A673 (cell line): ENCODE measurements around the gene NRXN3. TPM values are rescaled to one million over a fixed set of nuclear protein-coding genes. Genes with fewer than 3 reads are reported as not detected.

Source experiments
- BruUV-seq: library from RNA; stranded (reverse); fragments of 400-500 nt; replicated peaks from 2 replicates; lab custom pipeline; 2021; lab: Mats Ljungman, UMichigan
- CTCF ChIA-PET: fragments of 300-600 bp; sonication (Branson Sonifier 250); formaldehyde crosslinking; loops from one replicate; lab custom pipeline; 2022; ENCODE audit warnings: antibody characterized with exemption; lab: Charles Lee
- POLR2A ChIA-PET: fragments of 300-600 bp; sonication (Branson Sonifier 250); formaldehyde crosslinking; loops from one replicate; lab custom pipeline; 2022; ENCODE audit warnings: antibody characterized with exemption; ENCODE audit not compliant: low non-redundant PET; lab: Charles Lee
- DNase-seq: peaks from one replicate; pipeline ENCODE4 v3.0.0-alpha.2; 2015; ENCODE audit warnings: low spot score
- H3K27ac ChIP-seq: fragments of 200-600 bp; sonication (generic); 2 replicates; pipeline ENCODE4 v1.5.1; 2016; ENCODE audit warnings: mixed run types, low read depth, mild to moderate bottlenecking, mixed read lengths, antibody characterized with exemption, low read length; ENCODE audit not compliant: poor library complexity, severe bottlenecking
- H3K27me3 ChIP-seq: fragments of 200-600 bp; sonication (generic); replicated peaks from 2 replicates; pipeline ENCODE4 v1.6.1; 2017; ENCODE audit warnings: mixed run types, low read depth, mild to moderate bottlenecking, mixed read lengths, antibody characterized with exemption, low read length; ENCODE audit not compliant: insufficient read depth, poor library complexity
- H3K36me3 ChIP-seq: fragments of 200-600 bp; sonication (generic); 2 replicates; pipeline ENCODE4 v1.6.1; 2016; ENCODE audit warnings: mixed run types, mild to moderate bottlenecking, mixed read lengths, antibody characterized with exemption, low read length; ENCODE audit not compliant: insufficient read depth, poor library complexity, severe bottlenecking
- H3K4me1 ChIP-seq: fragments of 200-600 bp; sonication (generic); 2 replicates; pipeline ENCODE4 v1.6.1; 2017; ENCODE audit warnings: mixed run types, mild to moderate bottlenecking, mixed read lengths, antibody characterized with exemption, low read length; ENCODE audit not compliant: insufficient read depth, poor library complexity, severe bottlenecking
- H3K4me3 ChIP-seq: fragments of 200-600 bp; sonication (generic); 2 replicates; pipeline ENCODE4 v1.5.1; 2016; ENCODE audit warnings: low read depth, mixed run types, mild to moderate bottlenecking, mixed read lengths, low read length; ENCODE audit not compliant: poor library complexity, severe bottlenecking
- H3K9me3 ChIP-seq: fragments of 200-600 bp; sonication (generic); 2 replicates; pipeline ENCODE4 v1.6.1; 2016; ENCODE audit warnings: mixed run types, low read depth, mild to moderate bottlenecking, mixed read lengths, antibody characterized with exemption, low read length; ENCODE audit not compliant: poor library complexity, severe bottlenecking
- EZH2 ChIP-seq: fragments of 200-600 bp; sonication (generic); IDR thresholded peaks from 2 replicates; pipeline ENCODE4 v1.6.1; 2017; ENCODE audit warnings: borderline replicate concordance, low read depth, mild to moderate bottlenecking, mixed read lengths, antibody characterized with exemption, low read length; ENCODE audit not compliant: poor library complexity, severe bottlenecking
- intact Hi-C: fragments of 100-400 bp; cut with micrococcal nuclease; formaldehyde crosslinking; loops from one replicate; pipeline ENCODE4 v1.10.0; 2022; ENCODE audit not compliant: unreplicated experiment
- total RNA-seq: library from RNA; stranded (reverse); gene quantifications from 2 replicates; pipeline ENCODE4 v1.2.3, GENCODE V29; 2021
- TF ChIP-seq, protein P1 (sequence below): fragments of 300-800, 200-600 bp; sonication (generic); conservative IDR thresholded peaks from 2 replicates; pipeline ENCODE4 v1.5.1; 2017; ENCODE audit warnings: low read depth, mild to moderate bottlenecking, antibody characterized with exemption, low read length, moderate library complexity, mixed read lengths

The NRXN3 gene
- total RNA-seq, 1 experiment from 2014 or later = 0.21 TPM

- Histone ChIP-seq H3K9me3 (no peaks in the 10 kb centered on the region), H3K27me3 (peaks cover 19% of the 10 kb centered on the region), H3K27ac (no peak overlapping the region), H3K4me3 (no peak overlapping the region), H3K4me1 (no peaks in the 10 kb centered on the region), H3K36me3 (no peaks in the 10 kb centered on the region)
- intact Hi-C loops = no loop called here
- ChIA-PET POLR2A (no interaction called here), CTCF (no interaction called here)
- no TSS peak for BruUV-seq
- no peak for DNase-seq
- TF ChIP-seq, protein P1, sequence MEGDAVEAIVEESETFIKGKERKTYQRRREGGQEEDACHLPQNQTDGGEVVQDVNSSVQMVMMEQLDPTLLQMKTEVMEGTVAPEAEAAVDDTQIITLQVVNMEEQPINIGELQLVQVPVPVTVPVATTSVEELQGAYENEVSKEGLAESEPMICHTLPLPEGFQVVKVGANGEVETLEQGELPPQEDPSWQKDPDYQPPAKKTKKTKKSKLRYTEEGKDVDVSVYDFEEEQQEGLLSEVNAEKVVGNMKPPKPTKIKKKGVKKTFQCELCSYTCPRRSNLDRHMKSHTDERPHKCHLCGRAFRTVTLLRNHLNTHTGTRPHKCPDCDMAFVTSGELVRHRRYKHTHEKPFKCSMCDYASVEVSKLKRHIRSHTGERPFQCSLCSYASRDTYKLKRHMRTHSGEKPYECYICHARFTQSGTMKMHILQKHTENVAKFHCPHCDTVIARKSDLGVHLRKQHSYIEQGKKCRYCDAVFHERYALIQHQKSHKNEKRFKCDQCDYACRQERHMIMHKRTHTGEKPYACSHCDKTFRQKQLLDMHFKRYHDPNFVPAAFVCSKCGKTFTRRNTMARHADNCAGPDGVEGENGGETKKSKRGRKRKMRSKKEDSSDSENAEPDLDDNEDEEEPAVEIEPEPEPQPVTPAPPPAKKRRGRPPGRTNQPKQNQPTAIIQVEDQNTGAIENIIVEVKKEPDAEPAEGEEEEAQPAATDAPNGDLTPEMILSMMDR = no peak
- no peak for TF ChIP-seq EZH2
These were observed 980.1 kb downstream of the NRXN3 start for GRCh38 chr14:79150226-79150625.

DNA sequence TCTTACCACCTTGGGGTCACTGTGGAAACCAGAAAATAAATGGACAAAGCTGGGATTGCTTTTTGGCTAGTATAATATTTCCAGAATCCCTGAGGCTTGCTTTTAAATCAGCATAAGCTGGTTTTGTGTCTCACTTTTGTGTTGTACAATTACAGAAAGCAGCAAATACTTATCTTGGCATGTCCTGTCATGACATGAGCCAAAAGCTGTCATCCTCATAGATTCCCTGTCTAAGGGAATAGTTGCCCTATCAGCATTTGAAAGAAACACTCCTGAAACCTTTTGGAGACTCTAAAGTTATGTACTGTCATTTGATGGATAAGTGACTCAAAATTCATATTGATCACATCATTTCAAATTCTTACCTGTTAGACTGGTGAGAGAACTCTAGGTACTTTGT, 987.2 kb downstream of the NRXN3 start:
- CTCF ChIA-PET = no interaction called here
- Histone ChIP-seq H3K4me1 (no peaks in the 10 kb centered on the region), H3K9me3 (no peaks in the 10 kb centered on the region), H3K27ac (no peak overlapping the region), H3K27me3 (peaks cover 35% of the 10 kb centered on the region), H3K4me3 (no peak overlapping the region), H3K36me3 (no peaks in the 10 kb centered on the region)
- no peak for DNase-seq
- intact Hi-C loops = no loop called here
- BruUV-seq = no TSS peak
- no peak for TF ChIP-seq EZH2
- TF ChIP-seq, protein P1 = no peak
- POLR2A ChIA-PET = no interaction called here

GRCh38 chr14:79161571-79161970, 991.4 kb downstream of the NRXN3 start:
- intact Hi-C loops = no loop called here
- POLR2A ChIA-PET = no interaction called here
- no peak overlapping the region for H3K4me3 ChIP-seq
- DNase-seq = peak; percentile 49
- CTCF ChIA-PET = no interaction called here
- H3K27me3 ChIP-seq = peaks cover 9% of the 10 kb centered on the region
- H3K27ac ChIP-seq = no peak overlapping the region
- BruUV-seq = no TSS peak
- no peaks in the 10 kb centered on the region for H3K36me3 ChIP-seq
- H3K9me3 ChIP-seq = no peaks in the 10 kb centered on the region
- no peaks in the 10 kb centered on the region for H3K4me1 ChIP-seq
- TF ChIP-seq EZH2 = no peak
- TF ChIP-seq, protein P1 = no peak
